HG02885 (cell line): ENCODE data around the gene INSYN2A.

ENCODE experiments used
- ATAC-seq: cut with Tn5 transposase; IDR thresholded peaks from one replicate; pipeline ENCODE4 v1.9.1; 2021; ENCODE audit warnings: mild to moderate bottlenecking; ENCODE audit not compliant: unreplicated experiment, poor library complexity

Gene INSYN2A

DNA sequence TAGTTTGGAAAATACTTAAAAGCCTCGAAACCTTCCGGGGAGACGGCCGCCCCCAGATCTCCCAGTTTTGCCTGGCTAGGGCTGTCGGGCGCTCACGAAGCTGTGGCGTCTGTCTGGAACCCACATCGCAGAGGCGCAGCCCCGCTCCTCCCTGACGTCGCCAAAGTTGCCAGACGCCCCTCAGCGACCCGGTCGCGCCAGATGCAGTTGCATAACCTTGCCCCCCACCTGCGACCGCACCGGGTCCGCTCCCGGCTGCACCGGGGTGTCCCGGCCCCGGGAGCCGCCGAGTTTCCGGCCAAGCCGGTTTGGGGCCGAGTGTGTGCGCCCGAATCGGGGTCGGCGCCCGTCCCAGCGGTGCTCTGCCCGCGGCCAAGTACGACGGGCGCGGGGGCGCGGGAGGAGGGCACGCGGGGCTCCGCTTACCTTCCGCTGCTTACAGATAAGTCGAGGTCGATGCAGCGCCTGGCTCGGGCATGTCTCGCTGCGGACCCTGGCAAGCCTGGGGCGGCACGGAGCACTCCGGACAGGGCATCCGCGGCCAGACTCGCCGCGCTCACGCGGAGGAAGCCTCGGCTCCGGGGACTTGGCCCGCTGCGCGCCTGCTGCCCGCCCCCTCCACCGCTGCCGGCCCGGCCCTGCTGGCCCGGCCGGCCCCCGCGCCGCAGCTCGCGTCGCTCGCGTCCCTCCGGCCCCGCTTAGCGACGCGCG is 665 bp downstream of the INSYN2A start:
- no peak for ATAC-seq

DNA sequence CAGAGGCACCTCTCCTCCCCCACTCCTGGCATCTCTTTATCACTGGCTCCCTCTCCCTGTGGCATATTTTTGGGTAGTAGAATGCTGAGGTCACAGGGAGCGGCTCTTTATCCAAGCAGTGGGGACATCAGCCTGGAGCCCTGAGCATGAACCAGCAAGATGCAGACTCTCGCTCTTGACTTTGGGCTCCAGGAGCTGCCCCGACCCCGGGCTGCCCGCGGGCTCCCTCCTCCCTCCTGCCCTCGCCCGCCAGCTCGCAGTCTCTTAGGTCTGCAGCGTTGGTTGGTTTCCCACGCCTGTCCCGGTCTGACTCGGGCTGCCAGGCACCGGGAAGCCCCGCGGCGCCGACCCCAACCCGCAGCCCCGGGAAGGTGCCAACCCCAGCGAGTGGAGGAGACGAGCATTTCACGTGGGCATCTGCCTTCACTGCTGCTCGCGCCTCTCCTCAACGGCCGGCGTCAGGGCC is 1.3 kb downstream of the INSYN2A start:
- no peak for ATAC-seq

DNA sequence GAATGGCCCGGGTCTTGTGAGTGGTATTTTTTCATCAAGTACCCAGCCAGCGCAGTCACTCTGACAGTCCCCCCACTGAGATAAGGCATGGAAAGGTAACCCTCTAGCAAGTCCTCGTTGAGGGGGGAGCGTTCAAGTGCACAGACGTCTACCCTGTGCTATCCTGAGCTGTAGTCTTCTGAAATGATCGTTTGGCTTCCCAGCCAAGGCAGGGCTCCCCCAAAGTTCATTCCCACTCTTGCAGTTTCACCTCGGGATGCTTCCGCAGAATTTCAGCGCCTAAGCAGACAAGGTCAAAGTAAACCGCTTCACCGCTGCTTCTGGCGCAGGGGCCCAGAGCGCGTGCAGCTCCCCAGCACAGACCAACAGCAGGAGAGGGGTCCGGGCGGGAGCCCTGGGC is 1.8 kb downstream of the INSYN2A start:
- ATAC-seq, result no peak

- ATAC-seq, result no peak
Measured at GRCh38 chr10:127194111-127194510, 2.3 kb downstream of the INSYN2A start.

DNA sequence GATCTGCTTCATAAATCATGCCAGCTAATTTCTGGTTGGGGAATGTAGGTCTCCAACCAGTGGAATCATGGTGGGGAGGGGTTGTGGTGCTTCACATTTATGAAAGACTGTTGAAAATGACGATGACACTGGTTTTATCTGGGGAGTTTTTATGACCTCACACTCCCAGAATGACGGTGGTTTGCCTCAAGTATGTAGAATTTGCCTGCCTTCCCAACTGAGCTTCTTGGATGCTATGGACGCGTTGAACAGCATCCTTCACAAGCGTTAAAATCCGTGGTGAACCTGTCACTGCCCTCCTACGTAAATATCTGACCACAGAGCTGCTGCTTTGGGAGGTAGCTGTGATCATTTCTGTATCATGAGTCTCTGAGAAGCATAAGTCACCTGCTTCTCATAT is 3.3 kb downstream of the INSYN2A start:
- ATAC-seq, result no peak

DNA sequence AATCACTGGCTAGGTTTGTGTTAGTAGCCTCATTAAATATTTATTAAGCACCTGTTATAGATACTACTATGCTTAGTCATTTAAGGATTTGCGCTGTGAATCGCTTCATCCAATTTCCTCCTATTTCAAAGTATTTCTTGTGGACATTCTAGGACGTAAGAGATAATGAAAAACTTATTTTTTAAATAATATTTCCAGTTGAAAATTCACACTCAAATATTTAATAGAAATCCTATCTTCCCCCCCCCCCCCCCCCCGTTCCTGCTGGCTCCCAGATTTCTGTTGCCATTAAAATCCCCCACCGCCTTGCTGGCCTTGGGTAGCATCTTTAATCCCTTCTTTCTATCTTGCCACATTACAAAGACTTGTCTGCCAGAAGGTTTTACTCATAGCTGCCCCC is 6.0 kb downstream of the INSYN2A start:
- no peak for ATAC-seq

GRCh38 chr10:127189226-127189625 is 7.2 kb downstream of the INSYN2A start:
- ATAC-seq, result no peak

GRCh38 chr10:127186813-127187212 is 9.6 kb downstream of the INSYN2A start:
- ATAC-seq, result no peak

GRCh38 chr10:127184582-127184981 is 11.8 kb downstream of the INSYN2A start:
- ATAC-seq, result no peak

DNA sequence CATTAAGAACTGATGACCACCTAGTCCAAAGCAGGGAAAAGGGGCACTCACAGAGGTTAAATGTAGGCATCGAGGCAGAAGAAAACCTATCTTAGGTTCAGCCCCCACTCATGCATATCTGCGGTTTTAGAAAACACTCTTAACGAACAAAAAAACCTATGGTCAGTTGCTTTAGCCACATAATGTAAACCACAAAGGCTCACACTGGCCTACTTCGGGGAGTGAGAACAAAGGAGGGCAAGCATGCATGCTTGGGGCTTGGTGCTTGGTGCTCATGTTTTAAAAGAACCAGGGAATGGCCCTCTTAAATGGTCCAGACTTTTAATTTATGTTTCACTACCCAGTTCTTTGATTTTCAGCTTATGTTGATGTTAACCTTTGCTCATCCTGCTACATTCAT is 14.2 kb downstream of the INSYN2A start:
- ATAC-seq, result no peak

- ATAC-seq, result no peak
Measured at GRCh38 chr10:127179612-127180250, 16.7 kb downstream of the INSYN2A start.

GRCh38 chr10:127176649-127177048 is 19.7 kb downstream of the INSYN2A start:
- ATAC-seq, result no peak

DNA sequence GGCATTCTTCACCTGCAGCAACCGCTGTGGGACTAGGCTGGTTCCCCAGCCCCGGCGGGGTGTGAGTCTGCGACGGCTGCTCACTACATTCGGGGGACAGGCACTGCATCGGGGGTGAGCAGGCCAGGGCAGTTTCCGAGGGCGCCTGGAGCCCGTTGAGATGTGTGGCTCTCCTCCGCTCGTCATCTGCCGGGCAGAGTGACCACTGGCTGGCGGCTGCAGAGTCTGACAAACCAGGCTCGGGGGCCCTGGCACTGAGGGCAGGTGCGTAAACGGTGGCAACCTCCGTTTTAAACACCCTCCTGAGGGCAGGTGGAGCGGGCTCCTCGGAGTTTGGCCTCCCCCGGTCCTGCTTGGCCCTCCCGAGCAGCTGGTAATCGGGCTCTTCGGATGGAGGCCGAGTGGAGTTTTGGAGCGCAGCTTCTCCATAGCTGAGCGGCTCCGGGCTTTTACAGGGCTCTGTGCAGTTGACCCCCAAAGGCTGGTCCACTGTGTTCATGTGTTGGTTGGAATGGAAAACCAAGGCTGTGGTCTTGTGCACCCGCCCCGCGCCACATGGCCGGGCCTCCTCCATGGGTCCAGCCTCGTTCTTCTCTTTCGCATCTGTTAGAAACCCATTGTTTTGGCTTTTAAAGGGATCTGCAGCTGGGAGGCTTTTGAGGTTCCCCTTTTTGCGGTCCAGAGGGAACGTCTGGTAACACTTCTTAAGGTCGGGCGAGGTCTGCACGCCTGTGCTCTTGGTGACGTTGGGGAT is 20.9 kb downstream of the INSYN2A start:
- no peak for ATAC-seq

DNA sequence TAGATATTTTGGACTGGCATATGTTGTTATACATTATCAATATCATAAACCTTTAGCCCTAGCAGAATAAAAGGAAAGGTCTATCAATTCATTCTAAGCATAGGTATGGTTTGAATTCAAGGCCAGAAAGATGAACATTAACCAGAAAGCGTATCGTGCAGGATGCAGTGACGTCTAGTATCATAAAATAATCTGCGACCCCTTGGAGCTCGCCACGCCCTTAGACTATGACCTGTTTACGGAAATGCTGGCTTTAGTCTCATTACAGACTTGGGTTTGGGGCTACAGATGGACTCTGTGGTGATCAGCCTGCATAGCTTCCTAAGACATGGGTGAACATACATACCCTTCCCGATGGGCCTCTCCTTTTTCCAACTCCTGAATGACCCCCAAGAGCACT is 21.5 kb downstream of the INSYN2A start:
- ATAC-seq, result no peak

DNA sequence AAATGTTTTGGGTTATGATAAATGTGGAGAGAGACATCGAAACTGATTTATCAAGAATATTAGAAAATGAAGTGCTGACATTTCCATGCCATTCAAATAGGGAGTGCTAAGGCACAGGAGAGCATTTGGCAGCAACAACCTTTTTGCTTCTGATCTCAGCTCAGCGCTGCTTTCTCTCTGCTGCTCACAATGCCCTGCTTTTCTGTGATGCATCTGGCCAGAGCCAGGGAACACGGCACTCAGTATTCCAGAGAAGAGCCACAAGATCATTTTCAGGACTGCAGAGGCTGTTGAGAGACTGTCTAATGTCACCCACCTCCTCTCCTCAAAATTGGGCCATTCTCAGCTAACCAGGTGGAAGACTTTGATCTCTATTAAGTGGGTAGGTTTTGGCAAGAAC is 28.1 kb downstream of the INSYN2A start:
- no peak for ATAC-seq

DNA sequence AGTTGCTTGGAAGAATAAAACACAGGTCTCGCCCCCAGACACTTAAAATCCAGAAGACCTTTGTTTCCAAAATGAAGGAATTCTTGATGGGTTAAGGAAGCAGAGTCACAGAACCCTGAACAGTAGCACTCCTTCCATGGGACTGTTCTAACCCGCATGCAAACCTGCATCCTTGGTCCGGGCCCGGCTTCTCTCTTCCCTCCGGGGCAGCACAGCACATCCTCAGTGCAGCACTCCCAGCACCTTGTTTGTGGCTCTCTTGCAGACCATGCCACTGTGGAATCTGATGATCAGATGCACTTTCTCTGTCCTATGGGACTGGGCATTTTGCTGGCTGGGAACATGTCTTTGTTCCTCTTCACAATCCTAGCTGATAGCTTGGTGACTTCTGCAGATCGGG is 33.5 kb downstream of the INSYN2A start:
- no peak for ATAC-seq

- ATAC-seq, result no peak
Measured at GRCh38 chr10:127161482-127161881, 34.9 kb downstream of the INSYN2A start.

DNA sequence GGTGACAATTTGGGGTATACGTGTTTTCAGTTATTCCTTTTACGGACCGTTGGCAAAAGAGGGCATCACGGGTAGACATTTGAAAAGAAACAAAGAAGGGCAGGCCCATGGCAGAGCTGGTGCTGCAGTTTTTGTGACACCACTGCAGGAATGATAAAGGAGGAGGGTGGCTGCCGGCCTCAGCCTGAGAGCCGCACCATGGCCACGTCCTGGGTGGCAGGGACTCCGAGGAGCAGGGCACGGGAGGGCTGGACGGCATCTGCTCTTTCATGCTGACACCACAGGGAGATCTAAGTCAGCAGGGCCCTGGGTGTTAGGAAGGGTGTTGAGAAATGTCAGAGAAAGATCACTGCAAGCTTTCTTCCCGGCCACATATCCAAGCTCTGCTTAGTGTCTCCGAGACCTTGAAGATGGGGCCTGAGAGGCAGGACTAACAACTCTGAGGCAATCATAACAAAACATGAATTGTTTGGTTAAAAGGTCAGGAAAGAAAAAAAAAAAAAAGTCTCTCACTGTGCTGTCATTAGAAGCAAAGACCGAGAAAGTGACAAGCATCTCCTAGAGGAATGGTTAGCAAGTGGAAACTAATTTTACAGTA is 36.6 kb downstream of the INSYN2A start:
- ATAC-seq, result no peak

DNA sequence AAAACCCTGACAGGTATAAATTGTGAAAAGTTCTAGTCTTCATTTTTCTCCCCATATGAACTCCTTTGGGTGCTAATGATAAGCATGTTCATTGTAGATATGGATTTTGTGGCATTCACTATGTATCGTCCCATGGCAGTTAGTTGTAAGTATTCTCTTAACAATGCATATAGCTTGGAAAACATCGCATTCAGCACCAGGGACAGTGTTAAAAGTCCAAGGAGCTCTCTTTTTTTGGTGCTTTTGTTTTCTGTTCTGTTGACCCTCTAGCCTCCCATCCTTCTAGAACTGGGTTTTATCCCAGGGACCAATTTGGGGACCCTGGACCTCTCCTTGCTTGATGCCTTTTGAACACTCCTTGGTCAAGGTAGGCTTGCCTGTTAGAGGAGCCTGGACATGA is 37.7 kb downstream of the INSYN2A start:
- no peak for ATAC-seq

DNA sequence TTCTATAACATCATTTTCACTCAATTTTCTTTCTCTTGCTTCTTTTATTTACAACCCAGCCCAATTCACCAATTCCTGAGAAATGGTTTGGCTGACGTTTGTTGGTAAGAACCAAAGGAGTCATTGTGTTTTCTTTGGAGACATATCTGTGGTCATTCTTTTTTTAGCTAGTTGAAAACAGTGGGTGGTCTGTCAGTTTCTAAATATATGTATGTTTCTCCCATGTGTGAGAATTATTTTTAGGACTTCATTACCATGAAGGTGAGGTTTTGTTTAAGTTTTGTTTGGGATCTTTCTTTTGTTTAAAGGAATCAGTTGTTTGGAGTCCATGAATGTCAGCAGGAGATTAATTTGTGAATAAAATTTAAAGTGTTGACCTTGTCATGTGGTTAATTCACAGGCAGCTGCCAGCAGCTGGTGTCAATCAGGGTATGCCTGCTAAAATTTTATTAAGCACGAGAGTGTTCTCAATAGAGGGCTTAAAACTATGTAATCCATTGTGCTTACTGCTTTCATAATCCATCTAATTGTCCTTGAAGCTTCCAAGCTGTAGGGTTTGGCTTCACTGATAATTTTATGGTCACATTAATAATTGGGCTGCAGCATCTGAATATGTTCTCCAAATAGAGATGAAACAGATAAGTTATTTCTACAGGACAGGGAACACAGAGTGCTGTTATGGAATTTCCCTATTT is 38.7 kb downstream of the INSYN2A start:
- no peak for ATAC-seq
